ENCODE data around the gene ADNP.
"Not testable (repeated sequence)": the region's sequence is repeated elsewhere in the genome, so short reads cannot be mapped to it uniquely, and the experiment has no call there.

Gene ADNP

GRCh38 chr20:50886184-50886790, 45.0 kb downstream of the ADNP start:
- H3K4me3 ChIP-seq = no peak overlapping the region
- no peak overlapping the region for H3K27ac ChIP-seq
- no peak for TF ChIP-seq CTCF (IDR thresholded peaks at IDR 0.05)
- DNase-seq (ENCODE audit: low spot score) = no peak

GRCh38 chr20:50885781-50886180, 45.5 kb downstream of the ADNP start:
- no peak overlapping the region for H3K4me3 ChIP-seq
- no peak for DNase-seq (ENCODE audit: low spot score)
- no peak for TF ChIP-seq CTCF (IDR thresholded peaks at IDR 0.05)
- no peak overlapping the region for H3K27ac ChIP-seq

- Histone ChIP-seq H3K27ac (no peak overlapping the region), H3K4me3 (no peak overlapping the region)
- no peak for TF ChIP-seq CTCF (IDR thresholded peaks at IDR 0.05)
- no peak for DNase-seq (ENCODE audit: low spot score)
These were observed 46.2 kb downstream of the ADNP start for GRCh38 chr20:50885068-50885467.

- DNase-seq (ENCODE audit: low spot score) = no peak
- no peak overlapping the region for H3K27ac ChIP-seq
- TF ChIP-seq CTCF (IDR thresholded peaks at IDR 0.05) = no peak
- H3K4me3 ChIP-seq = no peak overlapping the region
These were observed 47.4 kb downstream of the ADNP start for GRCh38 chr20:50883856-50884255.

- not testable (repeated sequence) for H3K27ac ChIP-seq; DNase-seq (ENCODE audit: low spot score); H3K4me3 ChIP-seq
These were observed 49.3 kb downstream of the ADNP start for GRCh38 chr20:50881759-50882424.

GRCh38 chr20:50879649-50880550, 51.3 kb downstream of the ADNP start:
- no peak for TF ChIP-seq CTCF (IDR thresholded peaks at IDR 0.05)
- DNase-seq (ENCODE audit: low spot score) = no peak
- Histone ChIP-seq H3K27ac (no peak overlapping the region), H3K4me3 (no peak overlapping the region)

- no peak for DNase-seq (ENCODE audit: low spot score)
- Histone ChIP-seq H3K4me3 (no peak overlapping the region), H3K27ac (no peak overlapping the region)
- no peak for TF ChIP-seq CTCF (IDR thresholded peaks at IDR 0.05)
These were observed 53.9 kb downstream of the ADNP start for GRCh38 chr20:50877232-50877743.

All from coronary artery (tissue), 2 donors.